GM21717 (cell line): ENCODE measurements around the gene PLPPR5.

Source experiments
- ATAC-seq: cut with Tn5 transposase; IDR thresholded peaks from one replicate; pipeline ENCODE4 v1.9.1; 2021; ENCODE audit warnings: mild to moderate bottlenecking, moderate library complexity; ENCODE audit not compliant: unreplicated experiment

The PLPPR5 gene

DNA sequence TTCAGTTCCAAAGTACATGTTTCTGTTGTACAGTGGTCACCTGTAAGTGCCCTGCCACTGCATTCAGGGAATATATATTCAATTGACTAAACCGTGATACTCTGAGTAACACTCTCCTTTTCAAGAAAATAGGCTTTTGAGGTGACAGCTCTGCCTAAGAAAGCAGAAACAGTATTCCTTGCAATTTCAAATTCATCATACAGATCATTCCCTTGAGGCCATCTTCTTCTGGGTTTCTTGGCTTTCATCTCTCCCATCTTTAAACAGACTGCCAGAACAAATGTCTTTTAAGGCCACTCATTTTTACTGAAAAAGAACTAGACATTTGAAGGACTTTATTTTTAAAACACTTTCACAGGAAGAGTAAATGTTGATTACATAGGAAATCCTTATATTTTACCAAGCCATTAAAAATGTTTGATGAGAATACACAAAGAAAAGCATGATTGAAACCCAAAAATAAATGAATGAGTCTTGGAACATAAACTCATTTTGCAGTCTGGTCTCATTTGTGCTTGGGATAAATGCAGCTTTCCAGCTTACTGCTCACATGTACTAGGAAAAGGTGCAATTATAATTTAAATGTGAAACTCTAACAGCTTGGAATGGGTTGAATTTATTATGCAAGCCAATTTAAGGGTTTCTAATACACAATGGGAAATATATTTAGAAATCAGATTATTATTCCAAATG is 34.7 kb downstream of the PLPPR5 start:
- no peak for ATAC-seq

DNA sequence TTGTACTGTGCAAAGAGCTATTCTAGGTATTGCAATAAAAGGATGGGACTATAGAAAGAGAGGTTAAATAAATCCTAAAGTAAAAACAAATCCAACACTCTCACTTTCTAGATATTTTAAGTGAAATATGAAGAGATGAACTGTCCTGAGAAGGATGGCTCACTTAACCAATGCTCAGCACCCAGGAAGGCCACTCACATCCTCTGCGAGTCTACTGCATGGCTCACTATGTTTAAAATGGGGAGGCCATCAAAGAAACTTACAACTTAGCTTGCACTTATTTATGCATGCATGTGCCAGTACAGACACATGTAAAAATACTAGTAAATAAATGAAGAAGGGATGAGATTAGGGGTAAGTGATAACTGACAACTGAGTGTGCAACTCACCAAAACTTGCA is 37.5 kb downstream of the PLPPR5 start:
- no peak for ATAC-seq

DNA sequence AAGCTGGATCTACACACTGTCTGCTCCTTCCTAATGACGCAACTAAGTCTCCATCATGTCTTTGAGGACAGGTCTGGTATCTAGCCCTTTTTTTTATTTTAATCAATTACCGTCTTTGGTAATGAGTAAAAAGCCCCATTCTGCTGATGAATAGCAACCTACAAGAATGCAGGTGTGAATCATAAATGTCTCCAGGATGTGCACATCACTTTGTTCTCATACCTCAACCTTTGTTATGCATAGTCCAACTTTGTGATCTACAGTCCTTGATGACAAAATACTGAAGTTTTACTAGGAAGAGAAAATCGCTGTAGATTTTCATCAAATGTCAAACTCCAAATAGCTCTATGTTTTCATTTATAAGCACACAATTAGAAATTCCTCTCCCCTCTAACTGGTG is 39.3 kb downstream of the PLPPR5 start:
- no peak for ATAC-seq

DNA sequence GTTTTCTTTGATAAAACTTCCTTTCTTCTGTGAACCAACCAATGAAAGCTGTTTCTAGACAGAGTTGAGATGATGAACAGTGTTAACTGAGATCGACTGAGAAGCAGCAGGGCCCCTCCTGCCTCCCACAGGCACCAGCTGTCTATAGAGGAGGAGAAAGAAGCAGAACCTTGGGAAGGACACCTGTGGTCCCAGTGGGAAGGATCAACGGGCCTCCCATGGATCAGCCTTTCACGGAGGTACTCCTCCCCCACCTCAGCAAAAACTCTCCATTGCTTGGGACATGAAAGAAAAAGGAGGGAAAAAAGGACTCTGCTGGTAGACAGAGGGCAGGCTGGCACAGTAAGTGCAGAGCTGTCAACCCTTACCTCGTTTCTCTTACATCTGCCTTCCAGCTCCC is 40.5 kb downstream of the PLPPR5 start:
- no peak for ATAC-seq

DNA sequence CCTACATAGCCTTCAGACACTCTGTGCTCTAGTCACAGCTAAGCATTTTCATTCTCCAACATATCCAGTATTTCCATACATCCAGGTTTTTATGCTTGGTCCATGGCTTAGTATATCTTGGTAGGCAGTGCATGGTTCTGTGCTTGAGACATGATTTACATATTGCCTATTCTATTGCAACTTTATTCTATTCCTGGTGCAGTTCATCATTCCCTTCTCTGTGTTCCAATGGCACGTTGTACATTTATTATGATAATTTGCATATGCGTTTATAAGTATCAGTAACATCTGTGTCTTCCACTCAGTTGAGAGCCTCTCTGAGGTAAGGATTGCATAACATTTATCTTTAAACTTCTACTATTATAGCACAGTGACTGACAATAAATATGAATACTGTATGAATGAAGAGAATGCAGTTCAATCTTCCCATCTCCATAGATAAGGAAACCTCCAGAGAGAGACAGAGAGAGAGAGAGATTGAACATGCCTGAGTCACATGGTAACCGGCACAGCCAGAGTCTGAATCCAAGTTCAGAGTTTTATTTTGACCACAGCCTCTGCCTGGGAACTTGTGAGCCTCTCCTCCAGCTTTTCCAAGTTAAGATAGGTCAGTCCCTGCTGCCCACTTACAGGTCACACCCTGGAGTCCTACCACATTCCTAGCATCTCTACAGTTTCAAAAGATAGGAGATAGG is 41.5 kb downstream of the PLPPR5 start:
- no peak for ATAC-seq

DNA sequence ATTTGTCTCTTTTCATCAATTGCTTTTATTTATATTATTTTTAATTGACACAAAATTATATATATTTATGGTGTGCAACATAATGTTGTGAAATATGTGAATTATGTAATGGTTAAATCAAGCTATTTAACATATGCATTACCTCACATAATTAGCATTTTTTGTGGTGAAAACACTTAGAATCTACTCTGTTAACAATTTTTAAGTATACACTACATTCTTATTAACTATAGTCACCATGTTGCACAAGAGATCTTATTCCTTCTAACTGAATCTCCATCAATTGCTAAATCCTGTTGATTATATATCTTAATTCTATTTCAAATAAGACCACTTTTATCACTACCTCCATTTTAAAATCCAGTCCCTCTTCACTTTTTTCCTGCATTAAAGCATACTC is 42.5 kb downstream of the PLPPR5 start:
- ATAC-seq: no peak

DNA sequence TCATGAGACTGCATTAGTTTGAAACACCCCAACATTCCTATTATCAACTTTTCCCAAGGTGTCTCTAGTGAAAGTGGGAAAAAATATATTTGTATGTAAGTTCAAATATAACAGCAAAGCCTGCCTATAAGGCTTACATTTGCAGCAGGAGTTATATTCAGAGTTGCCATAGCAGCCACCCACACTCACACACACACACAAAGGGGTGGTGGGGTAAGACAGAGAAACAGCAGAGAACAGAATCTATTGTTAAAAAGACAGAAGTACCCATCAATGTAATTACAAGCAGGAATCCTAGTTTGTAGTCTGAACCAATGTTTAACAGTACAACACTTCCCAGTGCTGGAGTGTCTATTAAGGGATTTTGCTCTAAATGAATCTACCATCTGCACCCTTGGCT is 55.0 kb downstream of the PLPPR5 start:
- ATAC-seq: no peak

DNA sequence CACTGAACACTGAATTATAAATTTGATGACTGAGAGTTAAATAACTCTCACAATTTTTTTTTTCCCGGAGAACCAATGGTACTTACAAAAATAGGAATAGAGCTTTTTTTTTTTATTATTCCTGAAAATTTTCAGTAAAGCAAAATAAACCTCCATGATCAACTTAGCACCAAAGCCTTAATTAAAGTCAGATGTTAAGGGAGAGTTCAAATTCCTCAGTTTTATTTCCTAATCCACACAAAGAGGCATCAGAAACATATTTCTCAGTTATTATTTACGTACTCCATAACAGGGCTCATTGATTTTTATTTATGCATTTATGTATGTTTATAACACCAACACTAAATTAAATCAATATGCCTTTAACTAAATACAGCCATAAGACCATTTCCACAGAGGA is 55.5 kb downstream of the PLPPR5 start:
- no peak for ATAC-seq

DNA sequence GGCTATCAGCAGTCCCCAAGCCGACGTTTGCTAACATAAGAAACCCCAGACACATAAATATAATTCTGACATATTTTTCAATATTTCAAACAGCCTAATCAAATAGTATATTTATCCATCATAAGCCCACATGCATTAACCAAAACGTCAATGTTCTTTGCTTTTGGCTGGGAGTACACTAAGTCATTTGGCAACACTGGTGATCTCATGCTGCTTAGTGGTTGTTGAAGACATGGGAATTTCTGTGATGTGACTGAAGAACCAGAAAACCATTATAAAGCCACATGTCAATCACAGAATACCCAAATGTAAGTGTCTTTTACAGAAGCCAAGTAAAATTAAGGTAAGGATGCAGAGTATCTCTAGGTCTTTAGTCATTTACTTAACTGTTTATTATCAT is 57.6 kb downstream of the PLPPR5 start:
- no peak for ATAC-seq

DNA sequence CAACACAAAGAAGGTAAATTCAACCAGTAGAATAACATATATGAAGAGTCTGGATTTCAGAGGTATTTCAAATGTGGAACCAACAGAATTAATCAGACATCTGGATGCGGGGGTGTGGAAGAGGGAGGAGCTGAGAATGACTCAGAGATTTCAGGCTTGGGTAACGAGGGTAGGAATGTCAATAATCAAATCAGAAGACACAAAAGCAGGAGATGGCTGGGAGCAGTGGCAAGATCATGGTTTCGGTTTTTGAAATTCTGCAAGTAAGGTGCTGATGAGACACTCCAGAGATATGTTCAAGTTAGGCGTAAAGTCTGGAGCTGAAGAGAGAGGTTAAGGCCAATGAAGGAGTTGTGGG is 64.0 kb downstream of the PLPPR5 start:
- no peak for ATAC-seq

DNA sequence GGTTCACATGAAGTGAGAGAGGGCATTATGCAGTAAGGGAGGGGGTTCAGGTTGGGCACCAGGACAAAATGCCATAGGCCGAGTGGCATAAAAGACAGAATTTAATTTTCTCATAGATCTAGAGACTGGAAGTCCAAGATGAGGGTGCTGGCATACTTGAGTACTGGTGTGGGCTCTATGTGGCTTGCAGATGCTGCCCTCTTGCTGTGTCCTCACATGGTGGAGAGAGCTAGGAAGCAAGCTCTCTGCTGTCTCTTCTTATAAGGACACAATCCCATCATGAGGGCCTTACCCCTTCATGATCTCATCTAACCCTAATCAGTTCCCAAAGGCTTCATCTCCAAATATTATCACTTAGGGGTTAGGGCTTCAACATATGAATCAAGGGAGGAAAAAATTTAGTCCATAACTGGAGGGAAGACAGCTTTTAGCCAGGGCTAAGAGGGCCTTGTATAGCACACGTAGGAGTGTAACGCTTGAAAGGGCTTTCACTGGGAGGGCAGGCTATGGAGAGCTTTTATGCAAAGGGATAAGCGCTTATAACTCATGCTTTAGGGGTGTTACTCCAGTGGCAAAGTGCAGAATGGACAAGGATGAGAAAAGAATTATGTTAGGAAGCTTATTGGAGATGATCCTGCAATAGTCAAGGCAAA is 64.5 kb downstream of the PLPPR5 start:
- no peak for ATAC-seq

DNA sequence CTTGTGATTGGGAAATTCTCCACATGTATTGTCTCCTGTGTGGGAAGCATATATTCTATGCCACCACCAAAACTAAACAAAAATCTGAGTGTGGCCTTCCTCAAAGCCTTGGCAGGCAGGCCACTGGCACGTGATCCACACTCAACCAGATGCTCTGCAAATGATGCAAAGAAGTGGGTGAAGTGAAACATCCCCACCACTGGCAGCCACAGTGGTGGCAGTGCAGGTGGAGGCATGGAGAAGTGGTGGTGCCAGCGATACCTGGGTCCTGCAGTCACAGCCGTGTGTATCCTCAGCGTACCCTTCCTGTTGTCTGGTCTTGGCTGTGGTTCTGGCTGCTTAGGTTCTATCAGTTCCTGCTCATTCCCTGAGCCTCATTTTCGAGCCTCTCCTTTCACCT is 65.2 kb downstream of the PLPPR5 start:
- no peak for ATAC-seq

DNA sequence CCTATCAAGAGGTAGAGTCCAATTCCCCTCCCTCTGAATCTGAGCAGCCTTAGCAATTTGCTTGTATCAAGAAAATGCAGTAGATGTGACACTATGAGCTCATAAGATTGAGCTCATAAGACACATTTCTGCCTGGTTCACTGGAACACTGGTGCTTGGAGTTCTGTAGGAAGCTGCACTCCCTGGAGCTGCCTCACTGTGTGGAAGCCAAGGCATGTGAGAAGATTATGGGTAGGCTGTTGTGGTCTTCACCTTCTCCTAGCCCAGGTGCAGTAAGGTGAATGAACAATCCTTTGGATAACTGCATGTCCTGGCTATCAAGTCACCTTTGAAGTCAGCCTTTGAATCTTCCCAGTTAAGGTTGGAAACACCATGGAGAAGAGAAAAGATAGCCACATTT is 67.3 kb downstream of the PLPPR5 start:
- no peak for ATAC-seq

DNA sequence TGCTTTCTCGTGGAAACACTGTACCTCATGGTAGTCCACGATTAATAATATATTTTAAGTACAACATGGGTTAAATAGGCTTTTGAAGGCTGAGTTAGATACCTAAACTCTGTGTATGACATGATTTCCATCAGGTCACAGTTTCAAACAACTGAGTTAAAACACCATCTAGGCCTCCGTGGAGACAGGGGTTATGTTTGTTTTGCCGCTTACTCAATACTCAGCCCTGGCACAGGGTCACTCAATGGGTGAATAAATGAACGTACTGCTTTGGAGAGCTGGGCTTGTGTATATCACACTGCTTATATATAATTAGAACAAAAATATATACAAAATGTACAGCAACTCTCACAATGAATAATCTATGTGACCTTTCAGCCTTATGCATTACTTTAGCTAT is 72.5 kb downstream of the PLPPR5 start:
- no peak for ATAC-seq

DNA sequence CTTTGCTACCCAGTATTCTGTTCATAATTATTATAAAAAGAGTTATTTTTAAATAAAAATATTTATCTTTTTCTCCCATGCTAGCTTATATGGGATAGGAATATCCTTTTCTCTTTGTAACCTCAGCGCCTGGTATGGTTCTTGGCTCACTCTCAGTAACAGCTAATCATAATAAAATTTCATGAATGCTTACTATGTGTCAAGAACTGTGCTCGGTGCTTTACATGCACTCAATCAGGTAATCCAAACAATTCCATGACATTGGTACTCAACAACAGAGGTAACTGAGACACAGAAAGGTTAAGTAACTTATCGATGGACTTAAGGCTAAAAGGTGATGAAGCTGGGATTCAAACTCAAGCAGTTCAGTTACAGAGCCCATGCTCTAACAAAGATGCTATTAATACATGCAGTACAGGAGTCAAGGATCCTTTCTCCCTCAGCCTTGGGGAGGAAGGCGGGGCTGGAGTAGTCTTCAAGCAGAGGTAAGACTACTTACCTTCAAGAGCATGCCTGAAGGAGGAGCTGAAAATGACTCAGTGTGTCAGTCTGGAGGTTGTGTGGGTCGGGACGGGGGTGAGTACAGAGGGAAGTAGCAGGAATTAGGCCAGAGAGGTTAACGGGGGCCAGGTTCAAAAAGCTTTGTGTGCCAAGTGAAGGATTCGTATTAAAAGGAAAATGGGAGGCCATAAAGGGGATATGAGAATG is 73.4 kb downstream of the PLPPR5 start:
- ATAC-seq: no peak

DNA sequence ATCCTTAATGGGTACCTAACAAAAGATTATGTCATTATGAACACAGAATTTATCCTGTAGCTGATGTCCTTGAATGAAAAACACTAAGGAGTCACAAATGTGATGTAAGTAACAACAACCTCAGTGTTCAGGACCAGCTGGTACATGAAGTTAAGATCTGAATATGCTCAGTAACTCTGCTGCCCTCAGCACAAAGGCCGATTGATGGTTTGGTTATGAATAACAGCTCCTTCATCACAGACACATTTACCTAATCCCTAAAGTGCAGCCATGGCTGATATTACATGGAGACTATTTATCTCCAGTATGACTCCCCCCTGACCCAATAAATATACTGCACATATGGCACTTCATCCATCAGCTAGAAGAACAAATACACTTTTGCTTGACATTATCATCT is 75.2 kb downstream of the PLPPR5 start:
- no peak for ATAC-seq

DNA sequence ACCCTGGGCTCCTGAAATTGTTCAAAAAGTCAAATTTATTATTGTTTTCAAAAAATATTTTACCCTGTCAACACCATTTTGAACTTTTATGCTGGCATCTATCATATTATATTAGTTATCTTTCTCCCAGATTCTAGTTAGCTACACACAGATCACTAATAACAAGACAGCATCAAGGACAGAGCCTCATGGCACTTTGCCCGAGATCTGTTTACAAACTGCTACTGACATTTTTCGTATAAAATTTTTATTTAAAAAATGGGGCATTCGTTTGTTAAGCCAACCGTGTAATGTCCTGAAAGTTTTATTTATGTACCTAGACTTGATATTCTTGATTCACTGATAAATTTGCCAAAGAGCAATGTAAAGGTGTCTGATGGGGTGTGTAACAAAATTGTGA is 78.1 kb downstream of the PLPPR5 start:
- ATAC-seq: no peak

DNA sequence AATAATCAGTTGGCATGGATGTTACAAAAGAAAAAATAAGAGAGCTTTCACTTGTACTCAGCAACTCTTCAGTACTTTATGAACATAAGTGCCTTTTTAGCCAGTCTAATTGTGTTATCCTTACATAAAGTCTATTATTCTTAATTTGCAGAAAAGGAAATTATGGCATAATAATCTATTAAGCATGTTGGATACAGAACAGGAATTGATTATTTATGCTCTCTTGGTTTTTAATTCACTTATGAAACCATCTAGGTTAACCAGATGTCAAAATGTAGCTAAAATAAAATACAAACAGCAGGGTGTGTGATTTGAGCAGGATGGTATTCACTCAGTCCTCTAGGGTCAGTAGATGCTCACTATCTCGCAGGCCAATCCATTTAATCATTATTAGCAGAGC is 79.7 kb downstream of the PLPPR5 start:
- ATAC-seq: no peak

DNA sequence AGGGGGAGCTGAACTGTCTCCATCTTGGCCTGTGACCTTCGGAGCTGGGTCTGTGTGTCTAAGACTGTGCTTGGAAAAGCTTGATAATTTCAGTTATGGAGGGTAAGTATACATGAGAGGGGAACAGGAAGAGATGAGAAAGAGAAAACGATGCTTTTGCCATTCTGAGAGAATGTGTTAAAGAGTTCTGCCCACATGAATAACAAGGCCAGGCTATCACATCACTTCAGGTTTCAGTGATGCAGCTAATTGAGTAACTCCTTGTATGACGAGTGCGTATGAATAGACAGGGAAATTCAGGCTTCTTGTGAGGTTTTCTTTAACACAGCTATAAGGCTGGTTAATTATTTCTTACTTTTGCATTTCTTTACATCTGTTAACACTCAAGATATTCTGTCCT is 81.0 kb downstream of the PLPPR5 start:
- ATAC-seq: no peak

DNA sequence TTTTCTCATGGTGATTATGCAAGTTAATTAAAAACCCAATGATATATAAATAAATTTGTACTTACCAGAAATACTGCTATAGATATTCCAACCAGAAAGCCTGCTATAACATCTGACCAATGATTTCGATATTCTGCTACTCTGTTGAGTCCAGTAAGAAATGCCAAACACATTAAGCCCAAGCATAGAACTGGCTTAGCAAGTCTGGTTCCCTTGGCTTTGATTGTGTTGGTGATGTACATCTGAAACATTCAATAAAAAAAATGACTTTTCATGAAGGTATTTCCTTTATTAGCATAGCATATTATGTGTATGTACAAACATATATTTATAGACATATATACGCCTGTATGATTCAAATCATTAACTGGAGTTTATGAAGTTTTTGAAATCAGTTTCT is 82.8 kb downstream of the PLPPR5 start:
- ATAC-seq: no peak

DNA sequence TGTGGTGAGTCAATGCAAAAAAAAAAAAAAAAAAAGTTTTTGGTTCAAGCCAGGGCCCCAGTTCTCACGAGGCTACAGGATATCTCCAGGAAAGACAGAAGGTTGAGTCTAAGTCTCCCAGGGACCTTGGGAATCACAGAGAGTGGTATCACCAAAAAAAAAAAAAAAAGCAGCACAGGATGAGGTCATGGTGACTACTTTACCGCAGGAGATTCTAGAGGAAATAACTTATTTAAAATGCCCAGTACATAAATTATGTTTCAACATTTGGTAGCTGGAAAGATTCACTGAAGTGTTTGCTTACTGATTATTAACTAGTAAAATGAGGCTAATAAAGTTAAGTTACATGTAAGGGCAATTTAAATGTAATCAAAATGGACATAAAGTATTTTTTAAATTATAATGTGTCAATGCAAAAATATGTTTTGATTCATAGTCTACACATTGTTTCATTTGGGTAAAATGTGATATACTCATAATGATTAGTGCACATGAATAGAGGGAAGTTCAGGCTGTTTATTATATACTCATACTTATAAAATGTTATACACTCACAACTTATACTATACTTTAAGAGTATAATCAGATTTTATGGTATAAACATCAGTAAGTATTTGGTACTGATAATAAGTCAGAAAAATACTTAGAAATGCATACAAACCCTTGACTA is 84.1 kb downstream of the PLPPR5 start:
- ATAC-seq: no peak
